ENCODE data around the gene YTHDF1.
"Not testable (repeated sequence)": the region's sequence is repeated elsewhere in the genome, so short reads cannot be mapped to it uniquely, and the experiment has no call there.

The YTHDF1 gene

DNA sequence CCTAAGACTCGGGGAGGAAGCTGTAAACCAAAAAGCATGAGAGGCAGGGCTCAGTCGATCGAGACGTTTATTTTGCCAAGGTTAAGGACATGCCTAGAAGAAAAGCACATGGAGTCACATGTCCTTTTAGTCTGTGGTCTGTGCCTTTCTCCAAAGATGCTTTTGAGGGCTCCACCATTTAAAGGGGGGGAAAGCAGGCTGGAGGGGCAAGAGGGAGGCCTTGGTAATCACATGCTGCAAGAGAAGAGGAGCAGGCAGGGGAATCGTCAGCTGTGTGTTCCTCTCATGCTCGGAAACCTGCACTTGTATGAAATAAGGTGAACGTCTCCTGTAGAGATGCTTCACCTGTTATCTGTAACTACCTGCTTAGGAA lies 9.1 kb upstream of the YTHDF1 start:
- no peak for DNase-seq

DNA sequence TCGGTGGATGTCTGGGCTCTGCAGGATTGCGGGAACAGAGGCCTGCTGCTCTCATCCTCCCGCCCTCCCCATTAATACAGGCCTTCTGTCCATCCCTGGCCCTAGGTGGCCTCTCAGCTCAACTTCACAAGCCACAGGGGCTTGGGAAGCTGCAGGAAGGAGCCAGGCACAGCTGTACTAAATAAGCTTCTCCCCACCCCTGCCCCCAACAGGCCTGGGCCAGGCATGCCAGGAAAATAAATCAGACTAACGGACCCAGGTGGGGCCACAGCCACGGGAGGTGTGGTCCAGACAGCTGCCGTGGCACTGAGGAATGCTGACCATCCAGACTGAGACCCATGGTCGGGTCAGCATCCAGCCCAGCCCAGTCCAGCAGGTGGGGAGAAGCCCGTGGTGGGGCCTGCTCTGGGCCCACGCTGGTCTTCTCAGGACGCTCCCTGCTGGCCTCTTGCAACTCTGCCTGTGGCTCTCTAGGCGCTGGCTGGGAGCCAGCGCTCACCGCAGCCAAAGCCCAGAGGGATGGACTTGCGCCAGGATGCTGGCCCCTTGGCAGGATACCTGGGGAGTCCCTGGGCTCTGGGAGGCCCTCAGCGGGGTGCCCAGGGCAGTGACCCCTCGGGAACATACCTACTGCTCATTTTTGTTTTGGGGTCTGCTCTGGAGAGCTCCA lies 8.6 kb upstream of the YTHDF1 start:
- no peak for DNase-seq

DNA sequence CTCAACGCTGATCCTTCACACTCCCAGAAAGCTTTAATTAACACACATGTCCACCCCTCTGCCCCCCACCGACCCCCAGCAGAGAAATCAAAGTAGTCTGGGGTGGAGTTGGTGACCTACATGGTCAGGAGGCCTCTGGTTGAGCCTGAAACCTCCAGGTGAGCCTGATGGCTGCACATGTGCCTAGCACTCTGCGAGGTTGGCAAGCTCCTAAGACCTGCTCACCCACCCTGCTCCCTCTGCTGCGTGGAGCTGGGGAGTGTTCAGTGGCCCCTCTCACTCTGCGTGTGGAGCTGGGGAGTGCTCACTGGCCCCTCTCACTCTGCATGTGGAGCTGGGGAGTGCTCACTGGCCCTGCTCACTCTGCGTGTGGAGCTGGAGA lies 7.9 kb upstream of the YTHDF1 start:
- DNase-seq, result no peak

GRCh38 chr20:63223121-63223825 lies 7.3 kb upstream of the YTHDF1 start:
- DNase-seq, result peak; percentile 70

- no peak for DNase-seq
Observed at GRCh38 chr20:63222541-63222940, 6.6 kb upstream of the YTHDF1 start.

- not testable (repeated sequence) for DNase-seq
Observed at GRCh38 chr20:63221400-63222053, 5.6 kb upstream of the YTHDF1 start.

- DNase-seq, result no peak
Observed at GRCh38 chr20:63220696-63221399, 4.9 kb upstream of the YTHDF1 start.

- no peak for DNase-seq
Observed at GRCh38 chr20:63219866-63220521, 4.1 kb upstream of the YTHDF1 start.

DNA sequence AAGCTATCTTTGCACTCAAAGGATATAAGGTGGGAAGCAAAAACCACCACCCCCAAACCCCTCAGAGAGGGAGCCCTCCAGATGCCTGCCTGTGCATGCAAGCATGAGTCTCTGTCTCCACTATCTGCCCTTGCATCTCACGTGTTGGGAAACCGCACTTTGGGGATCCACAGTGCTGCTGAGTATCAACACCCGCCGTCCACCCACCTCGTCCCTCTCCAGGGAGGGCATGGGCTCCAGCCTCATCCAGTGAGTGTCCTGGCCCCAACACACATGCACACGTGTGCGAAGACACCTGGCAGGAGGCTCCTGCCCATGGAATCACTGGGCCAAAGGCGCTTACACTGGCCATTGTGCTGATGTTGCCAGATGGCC lies 3.5 kb upstream of the YTHDF1 start:
- no peak for DNase-seq

- DNase-seq, result no peak
Observed at GRCh38 chr20:63218701-63219446, 2.9 kb upstream of the YTHDF1 start.

GRCh38 chr20:63217706-63218105 lies 1.8 kb upstream of the YTHDF1 start:
- no peak for DNase-seq

DNA sequence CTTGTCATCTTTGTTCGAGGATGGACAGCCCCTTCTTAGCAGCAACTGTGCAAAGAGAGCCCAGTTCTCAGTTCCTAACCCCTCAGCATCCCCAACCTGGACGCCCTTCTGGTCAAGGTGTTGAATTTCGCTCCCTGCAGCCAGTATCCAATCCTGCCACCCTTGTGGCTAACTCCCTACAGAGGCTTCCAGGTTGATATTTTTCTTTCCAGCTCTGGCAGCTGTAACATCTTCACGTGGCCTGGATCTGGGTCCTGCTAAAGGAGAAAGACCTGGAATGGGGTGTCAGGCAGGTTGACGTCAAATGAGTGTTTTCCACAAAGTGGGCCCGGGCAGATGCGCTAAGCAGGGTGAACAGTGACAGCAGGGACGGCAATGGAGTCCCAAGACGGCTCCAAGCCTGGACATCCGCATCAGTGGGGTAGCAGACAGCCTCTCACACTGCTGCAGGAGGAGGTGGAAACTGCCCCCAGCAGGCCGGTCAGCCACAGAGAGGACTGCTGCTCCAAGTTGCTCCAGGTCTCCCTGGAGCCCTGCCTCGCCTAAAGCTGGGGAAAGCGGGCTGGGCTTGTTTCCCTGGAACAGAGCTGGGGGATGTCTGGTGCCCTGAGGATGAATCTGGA lies 1.0 kb upstream of the YTHDF1 start:
- peak; percentile 57 for DNase-seq

- peak; percentile 66 for DNase-seq
Observed at GRCh38 chr20:63215101-63216040, 560 bp downstream of the YTHDF1 start.

- no peak for DNase-seq
Observed at GRCh38 chr20:63214514-63214913, 1.4 kb downstream of the YTHDF1 start.

DNA sequence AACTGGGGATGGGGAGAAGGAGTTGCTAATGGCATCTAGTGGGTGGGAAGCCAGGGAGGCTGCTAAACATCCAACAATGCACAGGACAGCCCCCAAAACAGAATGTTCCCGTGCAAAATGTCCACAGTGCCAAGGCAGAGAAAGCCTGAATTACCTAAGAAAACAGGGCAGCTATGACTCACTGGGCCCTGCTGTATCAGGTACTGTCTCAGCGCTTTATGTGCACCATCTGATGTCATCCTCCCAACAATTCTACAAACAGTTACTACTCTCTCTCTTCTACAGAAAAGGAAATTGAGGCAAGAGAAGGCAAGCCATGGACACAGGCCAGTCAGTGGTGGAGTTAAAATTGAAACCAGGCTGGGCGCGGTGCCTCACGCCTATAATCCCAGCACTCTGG lies 3.1 kb downstream of the YTHDF1 start:
- no peak for DNase-seq

- no peak for DNase-seq
Observed at GRCh38 chr20:63212393-63212730, 3.6 kb downstream of the YTHDF1 start.

- DNase-seq, result no peak
Observed at GRCh38 chr20:63210011-63210605, 5.8 kb downstream of the YTHDF1 start.

DNA sequence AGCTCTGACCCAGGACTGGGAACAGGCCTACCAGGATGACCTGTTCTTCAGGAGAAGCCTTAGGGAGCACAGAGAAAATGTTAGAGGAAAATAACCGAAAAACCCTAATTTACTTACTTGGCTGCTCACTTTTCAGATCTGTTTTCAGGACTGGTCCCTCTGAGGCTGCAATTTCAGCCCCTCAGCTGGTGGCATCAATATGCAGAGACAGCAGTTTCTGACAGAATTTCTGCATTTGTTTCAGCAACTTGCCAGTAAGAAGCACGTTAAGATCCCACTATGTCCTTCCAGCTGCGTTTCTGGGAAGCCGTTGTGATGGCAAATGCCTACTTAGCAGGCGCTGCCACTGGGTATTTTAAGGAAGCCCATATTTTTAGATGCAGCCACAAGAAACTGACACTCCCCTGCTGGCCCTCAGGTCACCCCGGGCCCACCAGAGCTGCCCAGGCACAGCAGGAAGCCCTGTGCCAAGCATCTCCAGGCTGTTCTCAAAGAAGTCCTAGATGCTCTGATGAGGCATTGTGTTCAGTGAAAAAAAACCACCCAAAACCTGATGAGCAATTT lies 7.5 kb downstream of the YTHDF1 start:
- DNase-seq, result no peak

DNA sequence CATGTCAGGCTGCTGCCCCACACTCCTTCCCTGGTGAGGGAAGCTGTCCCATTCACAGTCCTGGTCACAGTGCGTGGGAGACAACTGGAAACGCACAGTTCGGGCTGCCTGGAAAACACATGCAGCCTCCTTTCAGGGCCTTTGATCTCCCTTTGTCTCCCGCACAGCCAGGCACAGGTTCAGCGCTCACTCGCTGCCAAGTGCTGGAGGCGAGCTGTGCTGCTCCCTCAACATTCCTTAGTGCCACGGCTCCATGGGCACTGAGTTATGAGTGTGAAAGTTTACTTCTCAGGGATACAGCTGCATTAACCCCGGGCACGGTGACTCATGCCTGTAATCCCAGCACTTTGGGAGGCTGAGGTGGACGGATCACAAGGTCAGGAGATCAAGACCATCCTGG lies 9.1 kb downstream of the YTHDF1 start:
- no peak for DNase-seq

DNA sequence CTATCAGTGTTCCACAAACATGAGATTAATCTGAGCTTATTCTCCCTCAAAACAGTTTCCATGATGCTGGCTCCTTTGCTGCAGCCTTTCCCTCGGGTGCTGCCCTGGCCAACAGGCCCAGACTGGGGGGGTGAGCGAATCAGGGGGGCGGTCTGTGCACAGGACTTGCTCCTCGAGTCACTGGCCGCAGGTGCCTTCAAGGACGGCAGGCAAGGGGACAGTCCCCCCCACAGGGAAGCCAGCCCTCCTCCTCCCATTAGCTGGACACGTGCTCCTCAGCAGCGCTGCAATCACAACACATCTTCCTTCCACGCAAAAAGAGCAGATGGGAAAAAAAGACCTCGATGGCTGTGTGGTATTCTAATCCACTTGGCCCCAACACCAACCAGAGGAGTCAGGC lies 10.0 kb downstream of the YTHDF1 start:
- no peak for DNase-seq

Data from activated CD8-positive, alpha-beta memory T cell treated with anti-CD3 and anti-CD28 coated beads, Interleukin-2, amount 50 U/mL, for 48 hours (primary cell).